Endothelial cell of umbilical vein (primary cell): Measurements from ENCODE around the gene OTOGL. TPM values are rescaled to one million over a fixed set of nuclear protein-coding genes. Genes with fewer than 3 reads are reported as not detected.

Source experiments
- BruUV-seq: library from RNA; stranded (reverse); fragments of 400-500 nt; replicated peaks from 2 replicates; lab custom pipeline; 2021; lab: Mats Ljungman, UMichigan
- CTCF ChIA-PET: fragments of 300-600, 350-600 bp; sonication (Branson Sonifier 250); formaldehyde crosslinking; loops from one replicate; lab custom pipeline; 2021; ENCODE audit warnings: antibody characterized with exemption, inconsistent platforms; lab: Charles Lee
- POLR2A ChIA-PET: fragments of 300-600, 350-600 bp; sonication (Branson Sonifier 250); formaldehyde crosslinking; loops from one replicate; lab custom pipeline; 2021; ENCODE audit warnings: antibody characterized with exemption, inconsistent platforms; lab: Charles Lee
- DNase-seq: peaks from one replicate; pipeline ENCODE4 v3.0.0-alpha.2; 2011; ENCODE audit warnings: low read depth, low spot score
- FAIRE-seq: peaks from 2 replicates; lab custom pipeline; 2011; peaks lifted over from hg19 to GRCh38; lab: Jason Lieb, UNC
- H2AFZ ChIP-seq: 2 replicates; pipeline ENCODE4 v1.6.0; 2012; ENCODE audit warnings: low read depth, low read length, control low read depth, inconsistent platforms
- H3K27ac ChIP-seq: 2 replicates; pipeline ENCODE4 v1.5.1; 2011; ENCODE audit warnings: low read depth, mild to moderate bottlenecking, control low read depth, low read length, moderate library complexity; ENCODE audit not compliant: insufficient read depth
- H3K27me3 ChIP-seq, 2 experiments: 2 replicates each; pipeline versions ENCODE4 v1.6.0 to v1.6.1; 2011; ENCODE audit warnings: low read length in 2 of 2, mixed read lengths in 1 of 2; ENCODE audit not compliant: control insufficient read depth in 2 of 2, insufficient read depth in 2 of 2
- H3K36me3 ChIP-seq, 2 experiments: 2 replicates in 1 of 2; 3 replicates in 1 of 2; pipeline ENCODE4 v1.5.1; 2011; ENCODE audit warnings: low read length in 2 of 2, mild to moderate bottlenecking in 1 of 2, moderate library complexity in 1 of 2; ENCODE audit not compliant: control insufficient read depth in 2 of 2, insufficient read depth in 2 of 2; ENCODE audit errors: extremely low read depth in 1 of 2
- H3K4me1 ChIP-seq: 3 replicates; pipeline ENCODE4 v1.5.1; 2011; ENCODE audit warnings: mild to moderate bottlenecking, low read length; ENCODE audit not compliant: control insufficient read depth, insufficient read depth; ENCODE audit errors: extremely low read depth
- H3K4me2 ChIP-seq: 2 replicates; pipeline ENCODE4 v1.6.1; 2011; ENCODE audit warnings: low read length, control low read depth, mixed read lengths; ENCODE audit not compliant: insufficient read depth
- H3K4me3 ChIP-seq, 3 experiments: fragments of 200-600 bp in 1 of 3; sonication (generic), shearing (Covaris generic) in 1 of 3; replicated peaks in 1 of 3; 2 replicates each; pipeline ENCODE4 v1.5.1; 2011 to 2016; ENCODE audit warnings: control low read depth in 3 of 3, low read length in 3 of 3, mild to moderate bottlenecking in 2 of 3, inconsistent platforms in 1 of 3, low read depth in 1 of 3, moderate library complexity in 1 of 3; ENCODE audit not compliant: insufficient read depth in 1 of 3
- H3K79me2 ChIP-seq: 2 replicates; pipeline ENCODE4 v1.6.0; 2012; ENCODE audit warnings: low read length, inconsistent platforms; ENCODE audit not compliant: control insufficient read depth, insufficient read depth
- H3K9ac ChIP-seq: replicated peaks from 2 replicates; pipeline ENCODE3; 2011; ENCODE audit warnings: low read length, control low read depth; ENCODE audit not compliant: insufficient read depth; ENCODE audit errors: extremely low read depth
- H3K9me1 ChIP-seq: replicated peaks from 3 replicates; pipeline ENCODE4 v1.6.0; 2011; ENCODE audit warnings: mild to moderate bottlenecking, low read length; ENCODE audit not compliant: control insufficient read depth, insufficient read depth; ENCODE audit errors: extremely low read depth
- H3K9me3 ChIP-seq: replicated peaks from 2 replicates; pipeline ENCODE4 v1.5.1; 2012; ENCODE audit warnings: low read length, inconsistent platforms; ENCODE audit not compliant: control insufficient read depth, insufficient read depth
- H4K20me1 ChIP-seq: replicated peaks from 2 replicates; pipeline ENCODE3; 2011; ENCODE audit warnings: mild to moderate bottlenecking, low read length; ENCODE audit not compliant: control insufficient read depth, insufficient read depth; ENCODE audit errors: extremely low read depth
- EZH2 ChIP-seq: IDR thresholded peaks from 2 replicates; pipeline ENCODE4 v1.6.1; 2012; ENCODE audit warnings: borderline replicate concordance, low read depth, mild to moderate bottlenecking, moderate library complexity, low read length, inconsistent platforms; ENCODE audit not compliant: severe bottlenecking
- FOS ChIP-seq: IDR thresholded peaks from 2 replicates; pipeline ENCODE4 v1.6.1; 2011; ENCODE audit warnings: mild to moderate bottlenecking, low read length, moderate library complexity, borderline replicate concordance; ENCODE audit not compliant: insufficient read depth
- GATA2 ChIP-seq: IDR thresholded peaks from 2 replicates; pipeline ENCODE4 v1.7.0; 2011; ENCODE audit warnings: low read depth, mild to moderate bottlenecking, moderate library complexity, mixed read lengths, low read length; ENCODE audit not compliant: insufficient read length, insufficient read depth
- JUN ChIP-seq: IDR thresholded peaks from 2 replicates; pipeline ENCODE4 v1.6.1; 2011; ENCODE audit warnings: borderline replicate concordance, low read depth; ENCODE audit not compliant: insufficient read length, insufficient read depth
- MYC ChIP-seq: IDR thresholded peaks from one replicate; pipeline ENCODE4 v1.6.1; 2011; ENCODE audit warnings: mild to moderate bottlenecking, low read depth, low read length
- POLR2A ChIP-seq: IDR thresholded peaks from 2 replicates; pipeline ENCODE4 v1.6.1; 2012; ENCODE audit warnings: low read depth, mild to moderate bottlenecking, control low read depth, low read length
- POLR2AphosphoS5 ChIP-seq: IDR thresholded peaks from 2 replicates; pipeline ENCODE4 v1.6.1; 2012; ENCODE audit warnings: low read depth, mild to moderate bottlenecking, control low read depth, low read length, moderate library complexity; ENCODE audit not compliant: insufficient read depth
- dilution Hi-C: fragments of 300-500 bp; cut with MboI; formaldehyde crosslinking; loops from one replicate; pipeline ENCODE4 v1.15.0; 2019; ENCODE audit warnings: low sequenced_read_pairs; ENCODE audit not compliant: extremely low pct_ligation_motif_present
- intact Hi-C: fragments of 100-400 bp; cut with micrococcal nuclease; formaldehyde crosslinking; loops from one replicate; pipeline ENCODE4 v1.10.0; 2022
- polyA plus RNA-seq, 4 experiments: library from polyadenylated mRNA; depleted of rRNA in 3 of 4; stranded (reverse) in 3 of 4; unstranded in 1 of 4; fragments of >200 nt; gene quantifications; 2 replicates each; pipeline versions ENCODE4 v1.2.1 to v1.2.3, GENCODE V29; 2011 to 2012; ENCODE audit warnings: missing spikeins in 1 of 4
- total RNA-seq: library from RNA; stranded (reverse); gene quantifications from 2 replicates; pipeline ENCODE4 v1.2.3, GENCODE V29; 2021
- TF ChIP-seq, protein P1 (sequence below): IDR thresholded peaks from 2 replicates; pipeline ENCODE4 v1.6.1; 2011; ENCODE audit not compliant: insufficient read depth, insufficient read length
- TF ChIP-seq, protein P2 (sequence below), 2 donors: IDR thresholded peaks; 1 replicate in 1 of 2; 2 replicates in 1 of 2; pipeline ENCODE4 v1.5.1; 2011; ENCODE audit warnings: low read length in 2 of 2, mild to moderate bottlenecking in 2 of 2, moderate library complexity in 2 of 2, control low read depth in 1 of 2, inconsistent platforms in 1 of 2, low read depth in 1 of 2; ENCODE audit not compliant: insufficient read depth in 1 of 2; ENCODE audit errors: extremely low read depth in 1 of 2

OTOGL gene
- total and polyA plus RNA-seq, 2 donors (not counting 3 experiments of a cell fraction or from before 2014, with no cell fraction given): 1.4 to 2.0 TPM

DNA sequence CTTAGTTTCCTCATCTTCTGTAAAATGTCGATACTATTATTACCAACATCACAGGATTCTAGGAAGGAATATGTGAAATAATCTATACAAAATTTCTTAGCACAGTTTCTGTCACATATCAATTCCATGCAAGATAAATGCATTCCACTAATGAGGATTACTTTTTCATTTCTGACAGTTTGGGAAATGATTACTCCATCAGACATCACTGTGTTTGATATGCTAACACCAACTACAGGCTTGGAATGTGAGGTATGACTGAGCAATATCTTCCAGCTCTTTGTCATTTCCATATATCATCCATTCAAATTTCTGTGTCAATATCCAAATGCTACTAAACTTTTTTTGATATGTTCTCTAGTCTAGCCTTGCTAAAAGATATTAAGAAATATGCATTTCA, 233.5 kb downstream of the OTOGL start:
- no peaks in the 10 kb centered on the region for H4K20me1 ChIP-seq
- no peak overlapping the region for H3K4me2 ChIP-seq
- H3K27me3 ChIP-seq: no peaks in the 10 kb centered on the region
- H3K36me3 ChIP-seq: no peaks in the 10 kb centered on the region
- dilution Hi-C loops: no loop called here
- no peak for DNase-seq
- no peaks in the 10 kb centered on the region for H3K79me2 ChIP-seq
- BruUV-seq: no TSS peak
- H3K9me3 ChIP-seq: no peaks in the 10 kb centered on the region
- ChIA-PET POLR2A (no interaction called here), CTCF (interaction anchor here (1.5 kb wide), 1 partner anchor 138 kb away, joined by 4 read pairs; no protein-coding TSS in a partner anchor)
- no peaks in the 10 kb centered on the region for H3K4me1 ChIP-seq
- TF ChIP-seq, protein P1, sequence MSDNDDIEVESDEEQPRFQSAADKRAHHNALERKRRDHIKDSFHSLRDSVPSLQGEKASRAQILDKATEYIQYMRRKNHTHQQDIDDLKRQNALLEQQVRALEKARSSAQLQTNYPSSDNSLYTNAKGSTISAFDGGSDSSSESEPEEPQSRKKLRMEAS: no peak
- TF ChIP-seq MYC: no peak
- intact Hi-C loops: no loop called here
- no peak for FAIRE-seq
- H3K4me3 ChIP-seq: no peak overlapping the region
- no peak overlapping the region for H2AFZ ChIP-seq
- H3K27ac ChIP-seq: no peak overlapping the region
- no peaks in the 10 kb centered on the region for H3K9me1 ChIP-seq
- H3K9ac ChIP-seq: no peak overlapping the region

DNA sequence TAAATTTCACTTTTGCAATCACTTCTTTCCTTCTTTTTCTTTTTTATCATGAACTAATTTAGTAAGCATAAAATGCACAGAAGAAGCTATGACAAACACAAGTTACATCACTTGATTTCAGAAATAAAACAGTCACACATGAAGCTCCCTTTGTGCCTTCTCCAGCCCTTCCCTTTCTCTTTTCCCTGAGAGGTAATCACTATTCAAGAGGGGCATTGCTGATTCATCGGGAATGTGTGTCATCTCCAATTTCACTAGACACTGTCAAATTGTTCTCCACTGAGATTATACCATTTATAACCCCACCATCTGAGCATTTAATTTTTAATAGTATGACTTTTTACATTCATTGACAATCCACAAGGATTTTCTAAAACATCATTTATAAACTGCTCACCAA, 253.1 kb downstream of the OTOGL start:
- peak overlapping the region; percentile 58 for H3K27ac ChIP-seq
- H3K4me3 ChIP-seq: no peak overlapping the region
- no peaks in the 10 kb centered on the region for H3K36me3 ChIP-seq
- H3K9me1 ChIP-seq: no peaks in the 10 kb centered on the region
- H4K20me1 ChIP-seq: no peaks in the 10 kb centered on the region
- no peak overlapping the region for H2AFZ ChIP-seq
- POLR2A ChIA-PET: no interaction called here
- FAIRE-seq (no peak), DNase-seq (no peak)
- intact Hi-C loops (loop anchor here (10.0 kb wide), 1 partner anchor 418 kb away; the partner anchor contains the start of gene PPP1R12A), dilution Hi-C loops (no loop called here)
- H3K79me2 ChIP-seq: no peaks in the 10 kb centered on the region
- peaks cover 51% of the 10 kb centered on the region for H3K4me1 ChIP-seq
- H3K27me3 ChIP-seq: no peaks in the 10 kb centered on the region
- H3K9me3 ChIP-seq: no peaks in the 10 kb centered on the region
- no peak overlapping the region for H3K9ac ChIP-seq
- TF ChIP-seq POLR2A (no peak), EZH2 (no peak), POLR2AphosphoS5 (no peak), MYC (no peak), GATA2 (no peak), FOS (no peak), JUN (no peak)
- TF ChIP-seq, protein P1: no peak
- TF ChIP-seq, protein P2, sequence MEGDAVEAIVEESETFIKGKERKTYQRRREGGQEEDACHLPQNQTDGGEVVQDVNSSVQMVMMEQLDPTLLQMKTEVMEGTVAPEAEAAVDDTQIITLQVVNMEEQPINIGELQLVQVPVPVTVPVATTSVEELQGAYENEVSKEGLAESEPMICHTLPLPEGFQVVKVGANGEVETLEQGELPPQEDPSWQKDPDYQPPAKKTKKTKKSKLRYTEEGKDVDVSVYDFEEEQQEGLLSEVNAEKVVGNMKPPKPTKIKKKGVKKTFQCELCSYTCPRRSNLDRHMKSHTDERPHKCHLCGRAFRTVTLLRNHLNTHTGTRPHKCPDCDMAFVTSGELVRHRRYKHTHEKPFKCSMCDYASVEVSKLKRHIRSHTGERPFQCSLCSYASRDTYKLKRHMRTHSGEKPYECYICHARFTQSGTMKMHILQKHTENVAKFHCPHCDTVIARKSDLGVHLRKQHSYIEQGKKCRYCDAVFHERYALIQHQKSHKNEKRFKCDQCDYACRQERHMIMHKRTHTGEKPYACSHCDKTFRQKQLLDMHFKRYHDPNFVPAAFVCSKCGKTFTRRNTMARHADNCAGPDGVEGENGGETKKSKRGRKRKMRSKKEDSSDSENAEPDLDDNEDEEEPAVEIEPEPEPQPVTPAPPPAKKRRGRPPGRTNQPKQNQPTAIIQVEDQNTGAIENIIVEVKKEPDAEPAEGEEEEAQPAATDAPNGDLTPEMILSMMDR (IDR thresholded peaks at IDR 0.05; ENCODE audit: extremely low read depth in 1 of 2, insufficient read depth in 1 of 2, low read depth in 1 of 2, low read length in 2 of 2): no peak
- BruUV-seq: no TSS peak
- CTCF ChIA-PET: no interaction called here
- no peak overlapping the region for H3K4me2 ChIP-seq
